NK-92 treated with Interleukin-12 subunit alpha and Interleukin-12 subunit beta, amount 100 ng/mL, for 24 hours (cell line): ENCODE measurements around the gene FKBP4.

ENCODE experiments used
- DNase-seq: peaks from one replicate; lab custom pipeline; 2025; lab: John Stamatoyannopoulos, UW

The FKBP4 gene

DNA sequence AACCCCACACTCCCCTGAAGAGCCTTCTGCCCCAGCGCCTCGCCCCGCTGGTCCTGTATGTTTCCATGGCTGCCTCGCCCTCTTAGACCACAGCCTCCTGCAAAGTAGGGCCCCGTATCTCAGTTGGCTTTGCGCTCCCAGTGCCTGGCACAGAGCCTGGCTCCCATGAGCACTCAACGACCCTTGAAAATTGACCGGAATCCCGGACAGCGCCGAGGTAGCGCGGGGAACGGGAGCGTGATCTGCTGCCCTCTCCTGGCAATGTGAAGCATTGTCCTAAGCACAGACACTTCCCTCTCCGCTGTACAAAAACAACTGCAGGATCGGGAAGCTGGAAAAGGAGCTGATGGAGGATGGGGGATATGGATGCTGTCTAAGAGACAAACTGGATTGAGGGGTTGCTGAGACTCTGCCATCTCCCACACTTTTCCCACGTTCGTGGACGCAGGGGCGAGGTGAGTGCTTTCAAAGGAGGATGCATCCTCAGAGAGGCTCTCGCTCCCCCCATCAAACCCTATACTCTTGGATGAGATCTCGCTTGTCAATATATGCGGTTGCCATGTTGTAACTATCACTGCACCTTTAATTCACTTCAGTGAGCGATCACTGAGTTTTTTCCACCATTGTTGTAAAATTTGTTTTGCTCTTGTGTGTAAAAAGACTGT is 10.7 kb upstream of the FKBP4 start:
- no peak for DNase-seq

DNA sequence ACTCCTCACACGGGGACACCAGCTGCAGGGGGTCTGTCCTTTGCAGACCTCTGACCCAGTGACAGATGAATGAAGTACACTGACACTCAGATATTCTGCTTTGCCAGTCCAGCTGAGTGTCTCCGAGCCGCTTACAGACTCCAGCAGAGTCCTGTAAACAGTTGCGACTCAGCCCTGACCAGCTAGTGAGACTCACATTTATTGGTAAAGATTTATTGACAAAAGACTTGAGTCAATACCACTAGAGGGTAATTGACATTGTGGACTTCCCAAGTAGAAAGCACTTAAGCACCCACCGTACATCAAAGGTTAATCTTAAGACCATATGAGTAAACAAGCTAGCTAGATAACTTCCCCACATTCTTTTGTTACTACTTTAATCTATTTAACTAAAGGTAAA is 9.8 kb upstream of the FKBP4 start:
- no peak for DNase-seq

DNA sequence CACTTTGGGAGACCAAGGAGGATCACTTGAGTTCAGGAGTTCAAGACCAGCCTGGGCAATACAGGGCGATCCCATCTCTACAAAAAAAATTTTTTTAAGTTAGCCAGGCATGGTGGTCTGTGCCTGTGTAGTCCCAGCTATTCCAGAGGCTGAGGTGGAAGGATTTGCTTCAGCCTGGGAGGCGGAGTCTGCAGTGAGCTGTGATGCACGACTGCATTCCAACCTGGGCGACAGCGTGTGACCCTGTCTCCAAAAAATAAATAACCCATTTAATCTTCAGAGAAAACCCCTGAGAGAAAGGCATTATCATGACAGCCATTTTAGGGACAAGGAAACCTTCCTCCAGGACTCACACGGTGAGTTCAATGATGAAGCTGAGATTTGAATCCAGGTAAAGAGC is 3.7 kb upstream of the FKBP4 start:
- DNase-seq = no peak

DNA sequence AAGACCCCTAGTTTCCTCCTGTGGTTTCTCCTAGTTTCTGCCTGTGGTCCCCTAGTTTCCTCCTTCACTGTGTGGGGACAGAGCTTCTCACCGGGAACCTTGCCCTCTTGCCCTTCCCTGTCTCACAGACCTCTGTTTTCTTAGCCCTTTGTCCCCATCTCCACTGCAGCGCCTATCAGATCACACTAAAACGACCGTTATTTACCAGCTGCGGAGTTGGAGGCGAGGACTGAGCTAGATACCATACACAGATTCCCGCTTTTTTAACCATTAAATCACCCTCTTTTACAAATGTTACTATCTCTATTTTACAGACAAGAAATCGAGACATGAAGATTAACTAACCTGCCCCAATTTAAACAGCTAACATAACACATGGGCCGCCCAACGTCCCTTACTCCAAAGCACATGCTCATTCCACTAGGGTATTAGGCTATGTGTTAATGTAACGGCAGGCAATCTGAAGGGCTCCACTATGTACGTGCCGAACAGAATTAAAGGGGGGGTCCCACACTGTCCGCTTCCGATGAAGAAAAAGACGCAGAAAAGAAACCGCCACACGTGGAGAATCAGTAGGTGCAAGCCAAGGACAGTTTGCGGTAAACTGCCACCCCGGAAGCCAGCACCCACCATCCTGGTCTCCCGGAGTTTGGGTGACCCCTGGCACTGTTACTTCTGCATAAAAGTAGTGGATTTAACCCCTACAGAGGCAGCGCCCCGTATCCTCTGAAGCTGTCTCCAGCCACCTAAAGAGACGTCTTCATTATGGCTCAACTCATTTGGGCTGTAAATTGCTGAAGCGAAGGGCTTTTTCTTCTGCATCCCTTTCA is 1.9 kb upstream of the FKBP4 start:
- DNase-seq = no peak

DNA sequence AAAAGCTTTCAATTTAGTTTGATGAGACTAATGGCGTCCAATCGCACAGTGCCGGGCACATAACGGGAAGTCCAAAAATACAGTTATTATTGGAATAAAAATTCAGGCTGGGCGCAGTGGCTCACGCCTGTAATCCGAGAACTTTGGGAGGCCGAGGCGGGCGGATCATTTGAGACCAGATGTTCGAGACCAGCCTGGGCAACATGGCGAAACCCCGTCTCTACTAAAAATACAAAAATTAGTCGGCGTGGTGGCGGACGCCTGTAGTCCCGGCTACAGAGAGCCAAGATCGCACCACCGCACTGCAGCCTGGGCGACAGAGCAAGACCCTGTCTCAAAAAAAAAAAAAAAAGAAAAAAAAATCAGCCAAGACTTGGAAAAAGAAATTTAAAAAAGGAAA is 1.2 kb upstream of the FKBP4 start:
- DNase-seq = no peak

DNA sequence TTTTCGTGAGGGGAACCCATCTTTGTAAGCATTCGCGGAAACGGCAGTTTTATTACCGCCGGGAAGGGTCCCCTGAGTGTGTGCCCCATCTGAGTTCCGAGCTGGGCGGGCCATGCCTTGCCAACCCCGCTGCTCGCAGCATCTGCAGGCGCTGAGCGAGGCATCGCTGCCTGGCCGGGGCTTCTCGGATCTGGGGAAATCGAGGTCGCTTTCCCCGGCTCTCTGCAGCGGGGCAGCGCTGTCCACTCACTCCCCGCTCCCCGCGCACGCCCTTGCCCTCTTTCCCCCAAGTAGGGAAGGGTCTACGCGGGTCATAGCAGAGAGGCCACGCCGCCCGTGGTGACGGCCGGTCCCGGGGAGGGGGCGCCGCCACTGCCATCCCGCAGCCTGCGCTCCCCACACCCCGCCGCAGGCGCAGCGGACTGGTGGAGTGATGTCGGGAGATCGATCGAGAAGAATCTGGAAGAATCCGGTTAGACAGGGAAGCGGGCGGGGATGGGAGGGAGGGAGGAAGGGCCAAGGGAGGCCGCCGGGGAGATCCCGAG is 507 bp upstream of the FKBP4 start:
- DNase-seq = no peak

DNA sequence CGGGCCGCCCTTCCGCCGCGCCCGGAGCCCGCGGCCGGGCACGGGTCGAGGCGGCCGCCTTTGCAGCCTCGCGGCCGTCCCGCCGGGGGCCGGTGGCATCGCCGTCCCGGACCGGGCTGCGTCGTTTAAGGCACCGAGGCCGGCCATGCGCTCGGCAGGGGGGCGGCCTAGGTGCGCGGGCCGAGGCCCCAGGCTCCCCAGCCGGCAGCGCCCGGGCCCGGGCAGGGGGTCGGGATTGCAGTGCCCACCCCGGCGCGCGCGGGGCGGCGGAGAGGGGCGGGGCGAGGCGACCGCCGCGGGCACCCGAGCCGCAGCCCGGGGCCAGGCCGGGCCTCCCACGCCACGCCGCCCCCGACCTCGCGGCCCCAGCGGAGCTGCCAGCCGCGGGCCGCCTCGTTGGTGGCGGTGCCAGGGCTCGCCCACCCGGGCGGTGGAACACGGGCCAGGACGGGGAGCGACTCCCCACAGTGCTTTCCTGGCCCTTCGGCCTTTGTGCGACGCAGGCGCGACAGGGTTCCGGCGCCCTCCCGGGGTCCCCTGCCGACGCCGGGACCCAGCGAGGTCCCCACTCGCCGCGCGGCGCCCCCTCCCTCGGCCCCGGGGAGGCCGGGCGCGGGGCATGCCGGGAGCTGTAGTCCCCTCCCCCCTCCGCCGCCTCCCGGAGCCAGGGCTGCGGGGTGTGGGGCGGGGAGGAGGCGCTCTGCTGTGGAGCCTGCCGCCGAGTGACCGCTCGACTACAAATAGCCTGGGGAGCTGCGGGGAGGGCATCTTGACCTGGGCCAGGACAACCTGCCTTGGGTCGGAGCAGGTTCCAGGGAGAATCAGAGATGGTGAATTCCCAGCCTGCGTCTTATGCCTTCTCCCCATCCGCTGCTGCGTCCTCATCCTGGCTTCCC is 769 bp downstream of the FKBP4 start:
- DNase-seq = peak; percentile 41

DNA sequence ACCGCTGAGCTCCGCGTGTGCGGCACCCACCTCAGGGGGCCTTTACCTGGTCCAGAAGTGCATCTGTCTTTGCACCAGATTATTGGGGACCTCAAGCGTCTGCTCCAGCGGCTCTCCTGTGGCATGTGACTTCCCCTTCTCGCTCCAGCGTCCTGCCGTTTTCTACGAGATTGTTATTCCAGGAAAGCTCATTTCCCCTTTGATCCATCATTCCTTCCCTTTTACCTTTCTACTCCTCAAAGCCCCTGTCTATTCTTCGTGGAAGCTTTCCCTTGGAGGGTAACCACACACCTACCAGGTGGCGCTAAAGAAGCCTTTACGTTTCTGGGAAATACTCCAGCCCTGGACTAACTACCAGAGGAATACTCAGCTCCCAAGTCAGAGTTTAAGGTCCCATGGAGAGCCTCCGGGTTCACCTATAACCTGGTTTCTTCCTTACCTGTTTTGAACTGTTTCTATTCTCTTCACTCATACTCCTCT is 1.5 kb downstream of the FKBP4 start:
- DNase-seq = no peak

DNA sequence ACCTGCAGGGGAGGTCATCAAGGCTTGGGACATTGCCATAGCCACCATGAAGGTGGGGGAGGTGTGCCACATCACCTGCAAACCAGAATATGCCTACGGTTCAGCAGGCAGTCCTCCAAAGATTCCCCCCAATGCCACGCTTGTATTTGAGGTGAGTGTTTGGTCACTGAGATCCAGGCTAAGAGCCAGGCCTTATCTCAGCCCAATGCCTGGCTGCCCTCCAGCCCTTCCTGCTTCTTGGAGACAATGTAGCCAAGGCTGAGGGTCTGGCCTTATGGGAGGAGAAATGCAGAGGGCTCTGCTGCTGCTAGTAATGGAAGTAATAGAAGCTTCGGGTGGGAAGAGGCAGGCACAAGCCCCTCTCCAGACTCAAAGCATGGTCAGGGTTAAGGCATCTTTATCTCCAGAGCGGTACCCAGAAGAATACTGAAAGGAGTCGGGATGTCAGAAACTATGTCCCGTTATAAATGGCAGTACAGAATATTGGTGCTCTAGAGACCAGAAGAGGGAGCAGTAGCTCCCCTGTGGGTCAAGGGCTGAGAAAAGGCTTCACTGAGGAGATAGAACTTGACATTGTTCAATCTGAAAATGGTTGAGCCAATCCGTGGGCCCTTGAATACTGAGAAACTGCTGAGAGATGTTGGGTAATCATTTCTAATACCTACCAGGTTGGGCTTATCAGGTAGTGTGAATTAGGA is 3.1 kb downstream of the FKBP4 start:
- no peak for DNase-seq

DNA sequence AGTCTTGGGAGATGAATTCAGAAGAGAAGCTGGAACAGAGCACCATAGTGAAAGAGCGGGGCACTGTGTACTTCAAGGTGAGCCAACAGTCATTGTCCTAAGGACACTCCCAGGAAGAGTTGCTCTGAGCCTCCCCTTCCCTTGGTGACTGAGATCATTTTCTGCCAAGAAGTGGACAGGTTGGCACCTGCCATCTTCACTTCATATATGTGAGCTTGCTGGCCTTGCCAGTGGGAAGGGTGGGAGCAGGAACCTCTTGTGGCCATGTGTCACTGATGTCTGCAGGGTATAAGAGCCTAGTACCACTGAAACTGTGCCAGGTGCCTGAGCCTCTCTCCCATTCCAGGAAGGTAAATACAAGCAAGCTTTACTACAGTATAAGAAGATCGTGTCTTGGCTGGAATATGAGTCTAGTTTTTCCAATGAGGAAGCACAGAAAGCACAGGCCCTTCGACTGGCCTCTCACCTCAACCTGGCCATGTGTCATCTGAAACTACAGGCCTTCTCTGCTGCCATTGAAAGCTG is 5.3 kb downstream of the FKBP4 start:
- DNase-seq = no peak

DNA sequence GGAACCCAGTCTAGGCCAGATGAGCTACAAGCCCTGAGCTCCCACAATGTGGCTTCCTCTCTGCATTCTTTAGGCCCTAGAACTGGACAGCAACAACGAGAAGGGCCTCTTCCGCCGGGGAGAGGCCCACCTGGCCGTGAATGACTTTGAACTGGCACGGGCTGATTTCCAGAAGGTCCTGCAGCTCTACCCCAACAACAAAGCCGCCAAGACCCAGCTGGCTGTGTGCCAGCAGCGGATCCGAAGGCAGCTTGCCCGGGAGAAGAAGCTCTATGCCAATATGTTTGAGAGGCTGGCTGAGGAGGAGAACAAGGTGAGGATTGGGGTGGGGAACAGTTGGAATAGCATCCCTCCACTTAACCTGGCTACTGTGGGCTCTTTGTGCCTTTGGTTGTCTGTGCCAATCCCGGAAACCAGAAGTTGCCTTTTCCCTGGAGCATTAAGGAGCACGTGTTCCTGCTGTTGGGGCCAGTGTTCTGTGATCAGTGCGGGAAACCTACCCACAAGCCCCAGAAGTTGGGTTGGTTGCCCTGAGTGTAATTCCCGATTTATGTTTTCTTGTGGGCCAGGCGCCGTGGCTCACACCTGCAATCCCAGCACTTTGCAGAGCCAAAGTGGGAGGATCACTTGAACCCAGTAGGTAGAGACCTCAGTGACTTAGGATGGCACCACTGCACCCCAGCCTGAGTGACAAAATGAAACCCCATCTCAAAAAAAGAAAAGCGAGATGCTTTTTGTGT is 6.4 kb downstream of the FKBP4 start:
- DNase-seq = no peak

DNA sequence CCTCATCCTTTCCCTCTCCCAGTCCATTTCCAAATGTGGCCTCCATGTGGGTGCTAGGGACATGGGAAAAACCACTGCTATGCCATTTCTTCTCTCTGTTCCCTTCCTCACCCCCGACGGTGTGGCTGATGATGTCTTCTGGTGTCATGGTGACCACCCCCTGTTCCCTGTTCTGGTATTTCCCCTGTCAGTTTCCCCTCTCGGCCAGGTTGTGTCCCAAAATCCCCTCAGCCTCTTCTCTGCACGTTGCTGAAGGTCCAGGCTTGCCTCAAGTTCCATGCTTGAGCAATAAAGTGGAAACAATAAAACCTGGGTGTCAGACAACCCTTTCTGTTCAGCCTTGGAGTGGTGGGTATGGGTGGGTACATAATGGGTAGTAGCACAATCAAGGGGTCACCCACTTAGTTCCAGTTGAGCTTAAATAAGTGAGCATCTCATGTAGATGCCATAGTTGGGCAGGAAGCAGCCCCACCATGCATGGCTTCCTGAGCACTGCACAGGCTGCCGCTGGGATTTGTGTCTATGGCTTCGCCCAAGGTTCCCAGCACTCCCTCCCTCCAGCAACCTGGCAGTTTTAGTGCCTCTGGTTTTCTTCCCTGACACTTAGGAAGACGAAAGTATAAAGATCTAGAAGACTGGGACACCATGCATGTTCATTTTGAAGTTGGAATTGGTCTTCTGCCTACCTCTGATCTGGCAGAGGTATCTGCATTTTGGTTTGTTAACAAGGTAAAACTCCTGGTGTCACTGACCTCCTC is 9.0 kb downstream of the FKBP4 start:
- DNase-seq = no peak

DNA sequence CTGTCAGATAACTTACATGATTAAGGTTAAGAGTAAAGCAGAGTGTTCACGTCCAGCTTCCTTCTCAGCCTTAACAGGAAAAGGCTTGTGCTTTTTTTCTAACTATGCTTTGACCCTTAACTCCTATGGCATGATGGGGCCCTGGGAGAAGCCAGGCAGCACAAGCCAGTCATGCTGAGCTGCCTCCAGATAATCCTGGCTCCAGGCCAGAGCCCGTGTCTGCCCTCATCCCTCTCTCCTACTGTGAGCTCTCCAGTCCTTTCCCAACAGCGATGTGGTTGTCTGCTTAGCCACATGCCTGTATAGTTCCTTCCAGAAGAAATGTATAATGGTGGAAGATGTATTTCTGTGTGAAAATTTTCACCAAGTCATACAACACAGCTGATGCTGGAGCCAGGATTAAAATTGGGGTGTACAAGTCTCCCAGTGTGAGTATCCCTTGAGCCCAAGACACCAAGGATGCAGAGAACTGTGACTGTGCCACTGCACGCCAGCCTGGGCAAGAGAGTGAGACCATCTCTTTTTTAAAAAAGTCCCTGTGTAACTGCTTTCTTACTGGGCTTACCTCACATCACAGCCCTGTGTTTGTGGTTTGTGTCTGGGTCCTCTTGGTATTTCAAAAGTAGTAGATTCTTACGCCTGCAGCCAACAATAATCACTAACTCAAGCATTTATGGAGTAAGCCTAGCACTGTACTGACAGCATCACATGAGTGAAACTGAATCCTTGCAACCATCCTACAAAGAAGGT is 9.8 kb downstream of the FKBP4 start:
- DNase-seq = no peak

DNA sequence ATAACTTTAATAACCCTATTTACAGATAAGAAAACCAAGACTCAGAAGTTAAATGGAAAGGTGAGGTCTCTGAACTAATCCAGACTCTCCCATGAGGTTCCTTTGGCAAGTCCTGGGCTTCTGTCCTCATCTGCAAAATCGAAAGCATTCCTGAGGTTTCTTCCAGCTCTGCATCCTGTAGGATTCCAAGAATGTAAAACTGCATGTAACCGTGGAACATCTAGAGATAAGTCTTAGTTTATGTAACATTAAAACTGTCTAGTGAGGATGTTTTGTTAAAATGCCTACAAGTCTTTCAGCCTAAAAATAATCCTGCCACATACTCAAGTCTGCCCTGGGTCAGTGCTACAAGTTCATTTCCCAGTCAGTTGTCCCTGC is 10.4 kb downstream of the FKBP4 start:
- DNase-seq = no peak

DNA sequence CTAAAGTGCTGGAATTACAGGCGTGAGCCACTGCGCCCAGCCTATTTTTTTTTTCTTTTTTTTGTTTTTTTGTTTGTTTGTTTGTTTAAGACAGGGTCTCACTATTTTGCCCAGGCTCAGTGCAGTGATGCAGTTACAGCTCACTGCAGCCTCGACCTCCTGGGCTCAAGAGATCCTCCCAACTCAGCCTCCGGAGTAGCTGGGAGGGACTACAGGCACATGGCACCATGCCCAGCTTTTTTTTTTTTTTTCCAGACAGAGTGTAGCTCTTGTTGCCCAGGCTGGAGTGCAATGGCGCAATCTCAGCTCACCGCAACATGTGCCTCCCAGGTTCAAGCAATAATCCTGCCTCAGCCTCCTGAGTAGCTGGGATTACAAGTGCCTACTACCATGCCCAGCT is 11.9 kb downstream of the FKBP4 start:
- DNase-seq = no peak

DNA sequence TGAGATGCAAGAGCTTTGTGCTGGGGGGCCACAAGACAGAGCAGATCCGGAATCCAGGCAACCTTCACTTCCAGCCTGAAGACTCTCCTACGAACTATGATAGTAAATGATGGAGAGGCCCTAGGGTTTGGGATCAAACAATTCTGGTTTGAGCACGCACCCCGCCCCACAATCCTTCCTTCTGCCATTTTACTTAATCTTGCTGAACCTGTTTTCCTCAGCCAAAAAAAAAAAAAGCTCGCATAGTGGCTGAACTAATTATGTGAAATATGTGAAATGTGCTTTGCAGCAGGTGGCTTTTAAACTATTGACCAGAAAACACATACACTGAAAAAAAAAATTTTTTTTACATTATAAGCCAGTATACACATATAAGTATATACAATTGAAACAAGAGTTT is 17.0 kb downstream of the FKBP4 start:
- DNase-seq = no peak

DNA sequence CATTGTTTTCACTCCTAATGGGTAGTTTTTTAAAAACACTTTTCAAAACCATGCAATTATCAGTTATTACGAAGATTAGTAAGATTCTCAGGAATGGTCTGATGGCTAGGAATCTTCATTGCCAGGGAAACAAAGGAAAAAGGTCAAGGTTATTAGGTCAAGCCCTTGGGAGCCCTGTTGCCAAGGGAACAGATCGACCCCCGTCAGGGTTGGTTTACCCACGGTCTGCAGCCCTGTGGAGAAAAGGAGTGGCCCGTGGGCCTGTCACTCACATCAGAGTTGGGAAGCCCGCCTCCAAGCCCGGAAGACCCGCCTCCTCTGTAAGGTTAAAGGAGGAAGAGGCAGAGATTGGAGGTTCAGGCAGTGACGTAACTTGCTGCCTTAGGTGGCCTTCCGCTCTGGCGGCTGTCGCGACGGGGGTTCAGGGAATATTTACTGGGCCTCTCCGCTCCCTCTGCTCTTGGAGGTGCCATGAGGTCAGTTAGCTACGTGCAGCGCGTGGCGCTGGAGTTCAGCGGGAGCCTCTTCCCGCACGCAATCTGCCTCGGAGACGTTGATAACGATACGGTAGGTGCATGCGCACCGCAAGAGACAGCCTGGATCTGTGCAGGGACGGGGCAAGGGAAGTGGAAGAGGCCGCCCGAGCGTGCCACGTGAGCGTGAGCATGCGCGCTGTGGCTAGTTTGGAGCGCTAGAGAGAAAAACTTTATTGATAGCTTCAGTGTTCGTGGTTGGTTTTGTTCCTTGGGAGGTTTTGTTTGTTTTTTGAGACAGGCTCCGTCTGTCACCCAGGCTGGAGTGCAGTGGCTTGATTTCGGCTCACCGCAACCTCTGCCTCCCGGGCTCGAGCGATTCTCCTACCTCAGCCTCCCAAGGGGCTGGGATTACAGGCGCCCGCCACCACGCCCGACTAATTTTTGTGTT is 17.8 kb downstream of the FKBP4 start, which contains the start of gene ITFG2:
ITFG2 (plus strand) TSS at position 379 of the 924 bp plus-strand sequence; CDS start at position 472, 93 bp downstream.
- DNase-seq = peak; percentile 82
